IPS-11a (cell line): ENCODE results near the gene UTF1.
A peak's percentile ranks its signal among the peaks of the same experiment; 100 is the strongest.
"Not testable (repeated sequence)": the region's sequence is repeated elsewhere in the genome, so short reads cannot be mapped to it uniquely, and the experiment has no call there.

Experiments used
- H3K4me3 ChIP-seq: one replicate; pipeline ENCODE4 v1.5.1; 2013; ENCODE audit warnings: low read depth, low read length, control low read depth

UTF1 gene

GRCh38 chr10:133225707-133226191, 4.3 kb upstream of the UTF1 start:
- no peak overlapping the region for H3K4me3 ChIP-seq

GRCh38 chr10:133226251-133226808, 3.7 kb upstream of the UTF1 start:
- H3K4me3 ChIP-seq = no peak overlapping the region

GRCh38 chr10:133227256-133227655, 2.8 kb upstream of the UTF1 start:
- H3K4me3 ChIP-seq = no peak overlapping the region

- peak overlapping the region; percentile 30 for H3K4me3 ChIP-seq
Observed at GRCh38 chr10:133229265-133230043, 563 bp upstream of the UTF1 start.

- peak overlapping the region; percentile 50 for H3K4me3 ChIP-seq
Observed at GRCh38 chr10:133230387-133231195, 574 bp downstream of the UTF1 start.

GRCh38 chr10:133231244-133231945, 1.4 kb downstream of the UTF1 start:
- H3K4me3 ChIP-seq = peak overlapping the region; percentile 43

- peak overlapping the region; percentile 43 for H3K4me3 ChIP-seq
Observed at GRCh38 chr10:133231946-133232574, 2.0 kb downstream of the UTF1 start.

GRCh38 chr10:133234796-133235195, 4.8 kb downstream of the UTF1 start:
- H3K4me3 ChIP-seq = not testable (repeated sequence)

GRCh38 chr10:133235265-133235855, 5.3 kb downstream of the UTF1 start:
- no peak overlapping the region for H3K4me3 ChIP-seq

- H3K4me3 ChIP-seq = no peak overlapping the region
Observed at GRCh38 chr10:133235932-133236331, 5.9 kb downstream of the UTF1 start.

- peak overlapping the region; percentile 30 for H3K4me3 ChIP-seq
Observed at GRCh38 chr10:133236401-133237240, 6.6 kb downstream of the UTF1 start.

GRCh38 chr10:133237241-133237587, 7.2 kb downstream of the UTF1 start:
- peak overlapping the region; percentile 30 for H3K4me3 ChIP-seq

- peak within 1 kb of the TSS; percentile 37 for H3K4me3 ChIP-seq
Observed at GRCh38 chr10:133237588-133238465, 7.8 kb downstream of the UTF1 start, which contains the start of gene VENTX. Gene VENTX, plus strand, starts transcription at chr10:133237855. Its CDS starts 60 bp downstream, at chr10:133237915.

- peak overlapping the region; percentile 37 for H3K4me3 ChIP-seq
Observed at GRCh38 chr10:133238466-133238804, 8.4 kb downstream of the UTF1 start.

GRCh38 chr10:133239990-133240389, 10.0 kb downstream of the UTF1 start:
- no peak overlapping the region for H3K4me3 ChIP-seq

GRCh38 chr10:133241501-133242205, 11.6 kb downstream of the UTF1 start:
- no peak overlapping the region for H3K4me3 ChIP-seq

- no peak overlapping the region for H3K4me3 ChIP-seq
Observed at GRCh38 chr10:133242611-133243356, 12.8 kb downstream of the UTF1 start.
